H1 (cell line): Measurements from ENCODE around the gene PPP6R1. TPM values are rescaled to one million over a fixed set of nuclear protein-coding genes. Genes with fewer than 3 reads are reported as not detected.
A peak's percentile ranks its signal among the peaks of the same experiment; 100 is the strongest.

Experiments used
- CTCF ChIA-PET: fragments of 300-600 bp; sonication (Branson Sonifier 250); formaldehyde crosslinking; loops from one replicate; lab custom pipeline; 2021; ENCODE audit not compliant: partially characterized antibody; lab: Charles Lee
- POLR2A ChIA-PET: fragments of 300-600 bp; sonication (Branson Sonifier 250); formaldehyde crosslinking; loops from one replicate; lab custom pipeline; 2021; ENCODE audit warnings: inconsistent platforms; ENCODE audit not compliant: partially characterized antibody; lab: Charles Lee
- DNase-seq, 2 experiments: peaks; one replicate each; pipeline versions ENCODE4 v3.0.0 to v3.0.0-alpha.2; 2010 to 2022; ENCODE audit warnings: low spot score in 2 of 2, low read depth in 1 of 2, mixed read lengths in 1 of 2
- FAIRE-seq: peaks from 2 replicates; lab custom pipeline; 2011; peaks lifted over from hg19 to GRCh38; lab: Jason Lieb, UNC
- H2AFZ ChIP-seq: 2 replicates; pipeline ENCODE4 v1.8.1; 2012; ENCODE audit warnings: low read length, inconsistent platforms
- H2AK5ac ChIP-seq: 2 replicates; pipeline ENCODE4 v1.6.1; 2013; ENCODE audit warnings: low read depth, low read length
- H2BK120ac ChIP-seq: replicated peaks from 2 replicates; pipeline ENCODE3; 2013; ENCODE audit warnings: low read depth, low read length, inconsistent platforms
- H2BK12ac ChIP-seq: 2 replicates; pipeline ENCODE4 v1.6.1; 2013; ENCODE audit warnings: low read depth, low read length
- H2BK15ac ChIP-seq: 2 replicates; pipeline ENCODE4 v1.6.1; 2013; ENCODE audit warnings: low read length
- H2BK20ac ChIP-seq: 2 replicates; pipeline ENCODE4 v1.6.1; 2013; ENCODE audit warnings: low read length
- H2BK5ac ChIP-seq: 2 replicates; pipeline ENCODE4 v1.6.1; 2013; ENCODE audit warnings: low read depth, low read length
- H3K14ac ChIP-seq: 2 replicates; pipeline ENCODE4 v1.6.1; 2013; ENCODE audit warnings: inconsistent platforms; ENCODE audit not compliant: insufficient read length
- H3K18ac ChIP-seq: 2 replicates; pipeline ENCODE4 v1.6.1; 2013; ENCODE audit warnings: low read length; ENCODE audit errors: extremely low read depth
- H3K23ac ChIP-seq: 2 replicates; pipeline ENCODE4 v1.6.1; 2013; ENCODE audit warnings: inconsistent platforms; ENCODE audit not compliant: insufficient read length
- H3K23me2 ChIP-seq: 2 replicates; pipeline ENCODE4 v1.6.1; 2013; ENCODE audit warnings: low read depth, low read length
- H3K27ac ChIP-seq: 2 replicates; pipeline ENCODE4 v1.6.1; 2011; ENCODE audit warnings: low read depth, low read length, inconsistent platforms
- H3K27me3 ChIP-seq, 4 experiments: replicated peaks in 1 of 4; 1 replicate in 1 of 4; 2 replicates in 3 of 4; pipeline versions ENCODE4 v1.6.1 to v1.8.1; 2011 to 2013; ENCODE audit warnings: low read length in 3 of 4, mild to moderate bottlenecking in 3 of 4, inconsistent platforms in 2 of 4, mixed read lengths in 2 of 4, moderate library complexity in 1 of 4; ENCODE audit not compliant: control insufficient read depth in 3 of 4, insufficient read depth in 3 of 4; ENCODE audit errors: extremely low read depth in 1 of 4
- H3K36me3 ChIP-seq, 4 experiments: 2 replicates each; pipeline versions ENCODE4 v1.6.1 to v1.8.1; 2011 to 2013; ENCODE audit warnings: mild to moderate bottlenecking in 4 of 4, low read length in 3 of 4, moderate library complexity in 2 of 4, control low read depth in 1 of 4, inconsistent platforms in 1 of 4; ENCODE audit not compliant: insufficient read depth in 4 of 4, control insufficient read depth in 2 of 4
- H3K4ac ChIP-seq: replicated peaks from 2 replicates; pipeline ENCODE3; 2013; ENCODE audit warnings: low read length, low read depth, mixed read lengths, inconsistent platforms; ENCODE audit not compliant: insufficient read length
- H3K4me1 ChIP-seq, 4 experiments: replicated peaks in 1 of 4; 1 replicate in 1 of 4; 2 replicates in 3 of 4; pipeline versions ENCODE4 v1.6.1 to v1.8.1; 2011 to 2013; ENCODE audit warnings: low read length in 3 of 4, inconsistent platforms in 2 of 4, mixed read lengths in 1 of 4; ENCODE audit not compliant: insufficient read depth in 4 of 4, control insufficient read depth in 3 of 4
- H3K4me2 ChIP-seq, 2 experiments: 2 replicates each; pipeline versions ENCODE4 v1.6.1 to v1.8.1; 2011 to 2013; ENCODE audit warnings: low read depth in 2 of 2, low read length in 2 of 2, control low read depth in 1 of 2, inconsistent platforms in 1 of 2, mild to moderate bottlenecking in 1 of 2; ENCODE audit not compliant: insufficient read depth in 1 of 2
- H3K4me3 ChIP-seq, 4 experiments: fragments of 200-600, 300-600 bp in 1 of 4; sonication (generic), shearing (Covaris generic), sonication (Bioruptor Twin) in 1 of 4; 2 replicates each; pipeline versions ENCODE4 v1.5.1 to v1.8.1; 2011 to 2016; ENCODE audit warnings: low read length in 4 of 4, low read depth in 3 of 4, control low read depth in 2 of 4, inconsistent platforms in 2 of 4, mild to moderate bottlenecking in 2 of 4, mixed read lengths in 1 of 4, moderate library complexity in 1 of 4; ENCODE audit not compliant: insufficient read depth in 2 of 4; ENCODE audit errors: extremely low read depth in 1 of 4
- H3K56ac ChIP-seq: replicated peaks from 2 replicates; pipeline ENCODE3; 2013; ENCODE audit warnings: low read depth, mild to moderate bottlenecking, mixed read lengths, low read length, inconsistent platforms; ENCODE audit not compliant: insufficient read length
- H3K79me1 ChIP-seq: 2 replicates; pipeline ENCODE4 v1.6.1; 2013; ENCODE audit warnings: low read depth, low read length, control low read depth
- H3K79me2 ChIP-seq, 2 experiments: 2 replicates each; pipeline versions ENCODE4 v1.6.1 to v1.8.1; 2012 to 2013; ENCODE audit warnings: low read length in 2 of 2, mild to moderate bottlenecking in 2 of 2, inconsistent platforms in 1 of 2; ENCODE audit not compliant: insufficient read depth in 2 of 2, control insufficient read depth in 1 of 2
- H3K9ac ChIP-seq, 4 experiments: replicated peaks in 1 of 4; 1 replicate in 1 of 4; 2 replicates in 3 of 4; pipeline versions ENCODE4 v1.6.1 to v1.8.1; 2011 to 2013; ENCODE audit warnings: low read depth in 3 of 4, low read length in 3 of 4, control low read depth in 2 of 4, mild to moderate bottlenecking in 2 of 4, moderate library complexity in 2 of 4, inconsistent platforms in 1 of 4; ENCODE audit errors: extremely low read depth in 1 of 4
- H3K9me3 ChIP-seq, 2 experiments: 2 replicates each; pipeline versions ENCODE4 v1.6.1 to v1.8.1; 2012 to 2013; ENCODE audit warnings: mild to moderate bottlenecking in 2 of 2, moderate library complexity in 2 of 2, control low read depth in 1 of 2, inconsistent platforms in 1 of 2, low read depth in 1 of 2, low read length in 1 of 2, mixed read lengths in 1 of 2; ENCODE audit not compliant: insufficient read depth in 2 of 2
- H4K20me1 ChIP-seq, 2 experiments: replicated peaks in 1 of 2; 2 replicates each; pipeline versions ENCODE3 to v1.8.1; 2011 to 2013; ENCODE audit warnings: inconsistent platforms in 2 of 2, low read length in 2 of 2, mild to moderate bottlenecking in 1 of 2; ENCODE audit not compliant: insufficient read depth in 2 of 2, control insufficient read depth in 1 of 2
- H4K5ac ChIP-seq: 2 replicates; pipeline ENCODE4 v1.6.1; 2013; ENCODE audit warnings: low read length, low read depth, mixed read lengths, inconsistent platforms; ENCODE audit not compliant: insufficient read length
- H4K8ac ChIP-seq: 2 replicates; pipeline ENCODE4 v1.8.0; 2013; ENCODE audit warnings: mild to moderate bottlenecking, moderate library complexity, low read length, inconsistent platforms; ENCODE audit not compliant: insufficient read depth; ENCODE audit errors: extremely low read depth
- H4K91ac ChIP-seq: replicated peaks from 2 replicates; pipeline ENCODE3; 2013; ENCODE audit warnings: low read length, mixed read lengths, inconsistent platforms; ENCODE audit not compliant: insufficient read length
- BACH1 ChIP-seq: IDR thresholded peaks from 2 replicates; pipeline ENCODE4 v1.6.1; 2012; ENCODE audit warnings: low read length, improper control_type of control experiment
- CREB1 ChIP-seq: IDR thresholded peaks from 2 replicates; pipeline ENCODE4 v1.6.1; 2012; ENCODE audit warnings: inconsistent platforms
- RBBP5 ChIP-seq: IDR thresholded peaks from 2 replicates; pipeline ENCODE4 v1.7.1; 2012; ENCODE audit warnings: low read depth, mild to moderate bottlenecking, inconsistent platforms, low read length, moderate library complexity, borderline replicate concordance
- SIX5 ChIP-seq: IDR thresholded peaks from 2 replicates; pipeline ENCODE4 v1.6.1; 2011; ENCODE audit warnings: mild to moderate bottlenecking, low read depth, low read length
- WGBS, 2 experiments: shearing (Covaris generic) in 1 of 2; methylation state at CpG; one replicate each; pipeline versions ENCODE4 v1.1.6 to v1.1.7; 2013 to 2015; ENCODE audit warnings: low lambda C conversion rate in 2 of 2, mixed read lengths in 2 of 2, inconsistent platforms in 1 of 2, low coverage in 1 of 2, missing lambda C conversion rate in 1 of 2; ENCODE audit not compliant: insufficient replicate concordance in 2 of 2, insufficient coverage in 1 of 2, insufficient read length in 1 of 2; ENCODE audit errors: extremely low coverage in 1 of 2, missing lambda C conversion rate in 1 of 2; 5-methylcytosine and 5-hydroxymethylcytosine counted together
- polyA plus RNA-seq, 7 experiments: library from polyadenylated mRNA; depleted of rRNA in 3 of 7; stranded (reverse) in 5 of 7; unstranded in 2 of 7; fragments of >200 nt in 5 of 7; fragments of 200-250 nt in 2 of 7; gene quantifications; 1 replicate in 5 of 7; 2 replicates in 1 of 7; 4 replicates in 1 of 7; pipeline versions ENCODE4 v1.2.1 to v1.2.3, GENCODE V29; 2011 to 2013; ENCODE audit warnings: missing spikeins in 2 of 7, mixed read lengths in 2 of 7
- total RNA-seq: library from RNA; stranded (reverse); fragmentation: NEBNext Ultra II Directional; extraction: Animal tissue kit (Norgen Biotek cat#: 25700); gene quantifications from 2 replicates; pipeline ENCODE4 v1.2.1, GENCODE V29; 2021
- TF ChIP-seq, protein P1 (sequence below): IDR thresholded peaks from 2 replicates; pipeline ENCODE4 v1.6.1; 2011; ENCODE audit warnings: low read depth, mild to moderate bottlenecking, low read length; ENCODE audit not compliant: insufficient read depth

PPP6R1 gene
- total and polyA plus RNA-seq, 2 of the 8 experiments (the other 6 are each of a cell fraction or from before 2014, with no cell fraction given) = 36.4 to 74.4 TPM

DNA sequence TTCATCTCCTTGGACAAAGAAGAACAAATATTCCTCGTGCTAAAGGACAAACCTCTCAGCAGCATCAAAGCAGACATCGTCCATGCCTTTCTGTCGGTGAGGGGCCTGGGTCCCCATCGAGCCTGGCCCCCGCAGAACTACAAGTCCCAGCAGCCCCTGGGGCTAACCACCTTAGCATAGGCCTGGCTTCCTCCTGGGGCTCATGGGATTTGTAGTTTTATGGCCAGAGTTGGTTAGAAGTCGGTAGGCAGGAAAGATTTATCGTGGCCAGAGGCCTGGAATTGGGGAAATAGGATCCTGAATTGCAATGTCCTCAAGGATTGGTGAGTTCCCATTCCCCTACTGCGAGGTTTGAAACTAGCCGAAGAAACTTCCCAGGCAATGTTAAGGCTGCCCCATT lies 46.7 kb upstream of the PPP6R1 start:
- H3K27me3 ChIP-seq = no peaks in the 10 kb centered on the region
- no peak overlapping the region for H4K8ac ChIP-seq
- ChIA-PET POLR2A (interaction anchor here (0.5 to 1.8 kb wide), 15 partner anchors 9 to 102 kb away, joined by 3 to 6 read pairs (median 4); partner anchors contain the start of genes HSPBP1, KMT5C, TMEM238 and UBE2S), CTCF (interaction anchor here (0.6 to 1.3 kb wide), 4 partner anchors 11 to 286 kb away, joined by 3 to 5 read pairs (median 3); no protein-coding TSS in a partner anchor)
- H3K27ac ChIP-seq = no peak overlapping the region
- H2BK120ac ChIP-seq = no peak overlapping the region
- H2AK5ac ChIP-seq = no peak overlapping the region
- no peak overlapping the region for H2BK5ac ChIP-seq
- no peak overlapping the region for H3K4me2 ChIP-seq
- WGBS, 2 experiments = 88% methylated on average over 9 of the region's 9 CpGs; no CpG with 5 or more reads in 1 of the 2 experiments
- H3K9me3 ChIP-seq = no peaks in the 10 kb centered on the region
- H2BK20ac ChIP-seq = no peak overlapping the region
- no peak overlapping the region for H3K14ac ChIP-seq
- H2BK12ac ChIP-seq = 0 out of 2 replicates have a peak overlapping the region, but pooled peaks have one; percentile 2
- H3K36me3 ChIP-seq = peaks cover 21 to 56% (median 42%) of the 10 kb centered on the region in 4 experiments
- no peaks in the 10 kb centered on the region; the same call in 1 of the 2 replicates for H3K79me1 ChIP-seq
- FAIRE-seq (no peak), DNase-seq (peak in 1 of 2 experiments; percentile 79)
- H3K18ac ChIP-seq = no peak overlapping the region
- H2BK15ac ChIP-seq = 0 out of 2 replicates have a peak overlapping the region, but pooled peaks have one; percentile 8
- no peak overlapping the region for H3K4ac ChIP-seq
- H3K23me2 ChIP-seq = peaks cover 2% of the 10 kb centered on the region; the same call in 1 of the 2 replicates
- H4K5ac ChIP-seq = no peak overlapping the region
- H3K9ac ChIP-seq = no peak overlapping the region
- H4K91ac ChIP-seq = no peak overlapping the region
- H2AFZ ChIP-seq = no peak overlapping the region
- TF ChIP-seq CREB1 (0 out of 2 replicates have a peak, but pooled peaks have one; percentile 31), RBBP5 (no peak), BACH1 (no peak), SIX5 (peak; percentile 98)
- TF ChIP-seq, protein P1, sequence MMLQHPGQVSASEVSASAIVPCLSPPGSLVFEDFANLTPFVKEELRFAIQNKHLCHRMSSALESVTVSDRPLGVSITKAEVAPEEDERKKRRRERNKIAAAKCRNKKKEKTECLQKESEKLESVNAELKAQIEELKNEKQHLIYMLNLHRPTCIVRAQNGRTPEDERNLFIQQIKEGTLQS = peak; percentile 55; the same call in 1 of the 2 replicates
- peaks cover 0 to 5% of the 10 kb centered on the region in 2 experiments for H4K20me1 ChIP-seq
- no peaks in the 10 kb centered on the region for H3K79me2 ChIP-seq
- H3K4me3 ChIP-seq = no peak overlapping the region
- peaks cover 0 to 8% (median 3%) of the 10 kb centered on the region in 4 experiments; a peak in 3 of 7 replicates for H3K4me1 ChIP-seq
- no peak overlapping the region for H3K23ac ChIP-seq
- H3K56ac ChIP-seq = no peak overlapping the region
